Small intestine (tissue), 7 donors: ENCODE measurements around the gene ADRA2C. TPM values are rescaled to one million over a fixed set of nuclear protein-coding genes. Genes with fewer than 3 reads are reported as not detected.

ENCODE experiments used
- DNase-seq, 2 donors: peaks; one replicate each; pipeline versions ENCODE4 v3.0.0 to v3.0.0-alpha.2; 2013
- FAIRE-seq: peaks from 2 replicates; lab custom pipeline; 2012; peaks lifted over from hg19 to GRCh38; lab: Jason Lieb, UNC
- H3K27ac ChIP-seq, 3 donors: one replicate each; pipeline ENCODE4 v1.5.1; 2013; ENCODE audit warnings: low read length in 2 of 3, mild to moderate bottlenecking in 2 of 3, control low read depth in 1 of 3, inconsistent platforms in 1 of 3, low read depth in 1 of 3, moderate library complexity in 1 of 3
- H3K27me3 ChIP-seq, 3 donors: one replicate each; pipeline ENCODE4 v1.6.1; 2013; ENCODE audit warnings: low read length in 3 of 3, inconsistent platforms in 1 of 3; ENCODE audit not compliant: control insufficient read depth in 3 of 3, insufficient read depth in 3 of 3
- H3K36me3 ChIP-seq, 3 donors: one replicate each; pipeline ENCODE4 v1.6.1; 2013; ENCODE audit warnings: low read length in 3 of 3, inconsistent platforms in 1 of 3, low read depth in 1 of 3, mild to moderate bottlenecking in 1 of 3, moderate library complexity in 1 of 3; ENCODE audit not compliant: control insufficient read depth in 3 of 3, insufficient read depth in 2 of 3
- H3K4me1 ChIP-seq, 3 donors: one replicate each; pipeline ENCODE4 v1.6.1; 2013; ENCODE audit warnings: low read length in 2 of 3, inconsistent platforms in 1 of 3, low read depth in 1 of 3, mild to moderate bottlenecking in 1 of 3, moderate library complexity in 1 of 3; ENCODE audit not compliant: control insufficient read depth in 3 of 3, insufficient read depth in 2 of 3
- H3K4me3 ChIP-seq, 3 donors: one replicate each; pipeline ENCODE4 v1.5.1; 2013; ENCODE audit warnings: low read length in 3 of 3, control low read depth in 1 of 3, inconsistent platforms in 1 of 3, low read depth in 1 of 3, mild to moderate bottlenecking in 1 of 3, moderate library complexity in 1 of 3
- H3K9me3 ChIP-seq, 2 donors: one replicate each; pipeline ENCODE4 v1.6.1; 2013; ENCODE audit warnings: low read depth in 1 of 2, low read length in 1 of 2; ENCODE audit not compliant: control insufficient read depth in 2 of 2, insufficient read depth in 1 of 2
- WGBS, 3 donors: extraction: QIAGEN DNeasy Blood & Tissue Kit; methylation state at CpG; one replicate each; pipeline ENCODE4 v1.1.7; 2013; 5-methylcytosine and 5-hydroxymethylcytosine counted together
- polyA plus RNA-seq, 4 donors: library from polyadenylated mRNA; stranded (reverse) in 3 of 4; unstranded in 1 of 4; fragments of 200-250 nt in 3 of 4; fragments of 120-200 nt in 1 of 4; gene quantifications; one replicate each; pipeline versions ENCODE4 v1.2.1 to v1.2.3, GENCODE V29; 2013
- donor health status: healthy with polysubstance abuse.
- donor health status: control.
- donor health status: control.
- donor health status: Bipolar disorder and iron deficiency.
- donor health status: healthy.

The ADRA2C gene
- polyA plus RNA-seq, 4 donors, result 0.21 to 4.6 TPM; not detected in 2

GRCh38 chr4:3769642-3770184 is 3.5 kb downstream of the ADRA2C start:
- H3K4me3 ChIP-seq, result no peak overlapping the region
- no peak for DNase-seq
- no peaks in the 10 kb centered on the region for H3K4me1 ChIP-seq
- H3K9me3 ChIP-seq, result no peaks in the 10 kb centered on the region
- H3K27ac ChIP-seq, result no peak overlapping the region
- H3K36me3 ChIP-seq, result no peaks in the 10 kb centered on the region
- 67 to 76% (median 68%) methylated on average over 9 of the region's 9 CpGs for WGBS, 3 donors
- H3K27me3 ChIP-seq, result peaks cover 3 to 47% (median 19%) of the 10 kb centered on the region in 3 donors
- FAIRE-seq, result no peak

GRCh38 chr4:3770323-3771163 is 4.4 kb downstream of the ADRA2C start:
- H3K27me3 ChIP-seq, result peaks cover 3 to 43% (median 19%) of the 10 kb centered on the region in 3 donors
- no peak for DNase-seq
- no peak overlapping the region for H3K27ac ChIP-seq
- no peak overlapping the region for H3K4me3 ChIP-seq
- no peaks in the 10 kb centered on the region for H3K4me1 ChIP-seq
- H3K36me3 ChIP-seq, result no peaks in the 10 kb centered on the region
- no peak for FAIRE-seq
- WGBS, 3 donors, result 37 to 52% (median 43%) methylated on average over 13 of the region's 13 CpGs
- H3K9me3 ChIP-seq, result no peaks in the 10 kb centered on the region

- DNase-seq (no peak), FAIRE-seq (no peak)
- Histone ChIP-seq H3K27ac (no peak overlapping the region), H3K9me3 (no peaks in the 10 kb centered on the region), H3K27me3 (peaks cover 3 to 43% (median 14%) of the 10 kb centered on the region in 3 donors), H3K4me1 (no peaks in the 10 kb centered on the region), H3K36me3 (no peaks in the 10 kb centered on the region), H3K4me3 (no peak overlapping the region)
- 60 to 64% (median 63%) methylated on average over 20 of the region's 20 CpGs for WGBS, 3 donors
Measured at GRCh38 chr4:3771164-3771809, 5.1 kb downstream of the ADRA2C start.

- no peak for DNase-seq
- peaks cover 3 to 39% (median 12%) of the 10 kb centered on the region in 3 donors for H3K27me3 ChIP-seq
- no peaks in the 10 kb centered on the region for H3K4me1 ChIP-seq
- 69 to 76% (median 74%) methylated on average over 24 of the region's 24 CpGs for WGBS, 3 donors
- FAIRE-seq, result no peak
- H3K4me3 ChIP-seq, result no peak overlapping the region
- H3K9me3 ChIP-seq, result no peaks in the 10 kb centered on the region
- no peaks in the 10 kb centered on the region for H3K36me3 ChIP-seq
- H3K27ac ChIP-seq, result no peak overlapping the region
Measured at GRCh38 chr4:3771939-3772495, 5.8 kb downstream of the ADRA2C start.

- no peaks in the 10 kb centered on the region for H3K4me1 ChIP-seq
- no peak for FAIRE-seq
- H3K9me3 ChIP-seq, result no peaks in the 10 kb centered on the region
- peaks cover 3 to 36% (median 6%) of the 10 kb centered on the region in 3 donors for H3K27me3 ChIP-seq
- no peak overlapping the region for H3K27ac ChIP-seq
- 74 to 77% (median 75%) methylated on average over 8 of the region's 8 CpGs for WGBS, 3 donors
- H3K4me3 ChIP-seq, result no peak overlapping the region
- no peaks in the 10 kb centered on the region for H3K36me3 ChIP-seq
- DNase-seq, result no peak
Measured at GRCh38 chr4:3772632-3773031, 6.4 kb downstream of the ADRA2C start.

- Histone ChIP-seq H3K9me3 (peaks cover 0 to 3% of the 10 kb centered on the region in 2 donors), H3K36me3 (no peaks in the 10 kb centered on the region), H3K27ac (no peak overlapping the region), H3K4me3 (no peak overlapping the region), H3K4me1 (no peaks in the 10 kb centered on the region), H3K27me3 (peaks cover 0 to 27% (median 0%) of the 10 kb centered on the region in 3 donors)
- FAIRE-seq (no peak), DNase-seq (no peak)
- 49 to 74% (median 53%) methylated on average over 17 of the region's 17 CpGs for WGBS, 3 donors
Measured at GRCh38 chr4:3773552-3774001, 7.4 kb downstream of the ADRA2C start.

GRCh38 chr4:3774253-3774883 is 8.2 kb downstream of the ADRA2C start:
- DNase-seq (no peak), FAIRE-seq (no peak)
- Histone ChIP-seq H3K27ac (no peak overlapping the region), H3K9me3 (peaks cover 0 to 4% of the 10 kb centered on the region in 2 donors), H3K36me3 (no peaks in the 10 kb centered on the region), H3K27me3 (peaks cover 0 to 20% (median 0%) of the 10 kb centered on the region in 3 donors), H3K4me3 (no peak overlapping the region), H3K4me1 (no peaks in the 10 kb centered on the region)
- WGBS, 3 donors, result 78 to 82% (median 81%) methylated on average over 19 of the region's 19 CpGs

- H3K36me3 ChIP-seq, result no peaks in the 10 kb centered on the region
- H3K9me3 ChIP-seq, result peaks cover 0 to 4% of the 10 kb centered on the region in 2 donors
- WGBS, 3 donors, result 60 to 67% (median 61%) methylated on average over 16 of the region's 16 CpGs
- no peak overlapping the region for H3K27ac ChIP-seq
- H3K27me3 ChIP-seq, result peaks cover 0 to 14% (median 0%) of the 10 kb centered on the region in 3 donors
- FAIRE-seq, result no peak
- DNase-seq, result no peak
- H3K4me1 ChIP-seq, result no peaks in the 10 kb centered on the region
- H3K4me3 ChIP-seq, result no peak overlapping the region
Measured at GRCh38 chr4:3775005-3775404, 8.8 kb downstream of the ADRA2C start.
